HPDE6-E6E7 (cell line): Measurements from ENCODE around the gene NDUFA8.

ENCODE experiments used
- DNase-seq: peaks from one replicate; pipeline ENCODE4 v3.0.0; 2011; ENCODE audit warnings: missing footprints; ENCODE audit errors: extremely low spot score

The NDUFA8 gene

GRCh38 chr9:122099271-122099869, 60.2 kb downstream of the NDUFA8 start:
- peak; percentile 71 for DNase-seq

DNA sequence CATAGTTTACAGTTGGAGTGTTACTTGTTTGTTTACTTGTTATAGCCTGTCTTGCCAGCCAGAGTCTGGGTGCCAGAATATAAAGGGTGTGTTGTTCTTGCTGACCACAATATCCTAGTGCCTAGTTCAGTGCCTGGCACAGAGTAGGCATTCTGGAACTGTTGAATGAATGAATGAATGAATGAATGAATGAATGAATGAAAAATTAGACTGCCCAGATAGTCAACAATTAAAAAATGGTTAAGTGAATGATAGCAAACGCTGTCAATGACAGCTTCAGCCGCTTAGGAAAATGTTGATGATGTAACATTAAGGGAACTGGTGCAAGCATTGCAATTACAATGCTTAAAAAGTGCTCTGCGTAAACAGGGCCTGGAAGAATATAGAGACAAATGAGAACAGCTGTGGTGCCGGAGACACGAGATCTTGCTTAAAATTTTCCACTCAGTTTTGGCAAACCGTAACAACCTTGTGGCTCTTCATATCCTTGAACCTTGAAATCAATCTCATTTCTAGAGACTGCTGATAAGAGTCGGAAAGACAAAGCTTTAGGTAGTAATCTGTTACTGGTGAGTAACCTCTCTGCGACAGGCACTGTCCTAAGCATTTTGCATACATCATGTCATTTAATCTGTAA, 61.8 kb downstream of the NDUFA8 start:
- no peak for DNase-seq

DNA sequence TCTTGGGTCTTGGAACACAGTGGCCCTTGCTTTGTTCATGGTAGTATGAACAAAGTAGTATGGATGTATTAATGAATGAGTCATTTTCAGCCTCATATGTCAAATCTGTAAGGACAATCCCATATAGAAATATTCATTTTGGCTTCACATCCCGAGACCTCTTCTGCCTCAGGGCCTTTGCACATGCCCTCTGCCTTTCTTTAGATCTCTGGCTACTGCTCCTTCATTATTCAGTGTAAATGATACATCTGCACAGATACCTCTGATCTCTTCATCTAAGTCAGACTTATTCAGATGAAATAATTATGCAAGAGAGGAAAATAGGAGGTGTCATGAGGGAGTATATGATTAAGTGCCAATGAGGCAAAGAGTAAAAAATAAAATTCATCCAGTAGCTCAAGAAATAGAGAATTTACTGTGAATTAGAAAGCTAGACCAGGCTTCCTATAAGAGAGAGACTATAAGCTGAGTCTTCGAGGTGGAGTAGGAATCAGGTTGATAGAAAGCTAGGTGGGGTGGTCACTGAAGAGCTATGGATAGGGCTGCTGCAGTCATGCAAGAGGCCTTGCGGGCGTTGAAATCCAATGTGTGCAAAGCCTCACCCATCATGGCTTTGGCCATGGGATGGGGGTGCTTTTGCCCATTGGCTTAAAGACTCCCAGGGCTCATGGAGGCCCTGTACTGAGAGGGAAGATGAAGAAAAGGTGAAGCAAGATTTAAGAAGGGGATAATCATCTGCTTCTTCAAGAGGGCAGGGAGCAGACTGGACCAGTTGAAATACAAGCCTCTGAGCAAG, 62.8 kb downstream of the NDUFA8 start:
- no peak for DNase-seq

DNA sequence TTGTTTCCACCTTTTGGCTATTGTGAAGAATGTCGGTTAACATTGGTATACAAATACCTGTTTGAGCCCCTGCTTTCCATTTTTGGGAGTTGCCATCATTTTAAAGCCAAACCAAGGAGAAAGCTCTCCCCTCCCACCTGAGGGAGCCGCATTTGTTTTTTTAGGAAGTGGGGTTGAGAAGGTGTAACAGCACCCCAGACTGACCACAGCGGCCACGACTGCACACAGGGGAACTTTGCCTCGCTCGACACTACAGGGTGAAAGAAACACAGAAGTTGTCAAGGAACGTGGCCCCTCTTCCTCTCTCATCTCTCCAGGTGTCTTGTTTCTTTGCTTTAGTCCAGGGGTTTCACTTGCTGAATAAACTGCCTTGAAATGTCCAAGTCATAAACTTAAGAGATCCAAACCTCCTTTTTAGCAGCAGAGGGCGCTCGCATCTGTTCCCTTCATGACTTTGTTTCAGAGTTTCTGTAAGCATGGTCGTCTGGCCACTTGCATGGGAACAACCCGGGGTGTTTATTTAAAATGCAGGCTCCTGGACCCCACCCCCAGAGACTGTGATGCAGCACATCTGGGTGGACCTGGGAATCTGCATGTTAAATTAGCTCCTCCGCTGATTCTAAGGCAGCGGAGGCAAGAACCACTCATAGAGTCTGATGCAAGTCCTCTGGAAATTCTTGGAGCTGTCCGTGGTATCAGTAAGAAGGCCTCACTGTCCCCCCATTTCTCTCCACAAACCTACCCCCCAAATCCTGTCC, 64.4 kb downstream of the NDUFA8 start:
- DNase-seq, result no peak
